ENCODE measurements around the gene TBRG4. TPM values are rescaled to one million over a fixed set of nuclear protein-coding genes. Genes with fewer than 3 reads are reported as not detected.
"Not testable (repeated sequence)": the region's sequence is repeated elsewhere in the genome, so short reads cannot be mapped to it uniquely, and the experiment has no call there.

Gene TBRG4
- 234 and 238 TPM in 2 replicates for total RNA-seq (2014; rRNA removed; shearing (Covaris generic))

- Histone ChIP-seq H3K36me3 (replicated peaks; ENCODE audit: control insufficient read depth, insufficient read depth, low read length) (peaks cover 28% of the 10 kb centered on the region), H3K4me3 (ENCODE audit: insufficient read depth, low read depth, low read length) (peak within 1 kb of the TSS; percentile 99), H3K27me3 (ENCODE audit: control insufficient read depth, insufficient read depth, low read length) (no peaks in the 10 kb centered on the region)
- DNase-seq, result peak; percentile 96
These were observed at the start of gene TBRG4 for GRCh38 chr7:45111298-45112223. TBRG4 (minus strand) TSS chr7:45111697; CDS start chr7:45109237, 2,460 bp downstream.

- peaks cover 30% of the 10 kb centered on the region for H3K27me3 ChIP-seq (ENCODE audit: control insufficient read depth, insufficient read depth, low read length)
- DNase-seq, result no peak
- H3K4me3 ChIP-seq (ENCODE audit: insufficient read depth, low read depth, low read length), result no peak overlapping the region
These were observed 49.6 kb upstream of the TBRG4 start for GRCh38 chr7:45161138-45161537.

GRCh38 chr7:45160417-45160881 is 49.0 kb upstream of the TBRG4 start:
- peaks cover 30% of the 10 kb centered on the region for H3K27me3 ChIP-seq (ENCODE audit: control insufficient read depth, insufficient read depth, low read length)
- no peak for DNase-seq
- no peak overlapping the region for H3K4me3 ChIP-seq (ENCODE audit: insufficient read depth, low read depth, low read length)
- H3K36me3 ChIP-seq (replicated peaks; ENCODE audit: control insufficient read depth, insufficient read depth, low read length), result no peaks in the 10 kb centered on the region

More at GRCh38 chr7:45161138-45161537, 49.6 kb upstream of the TBRG4 start:
- H3K36me3 ChIP-seq (replicated peaks; ENCODE audit: control insufficient read depth, insufficient read depth, low read length), result no peaks in the 10 kb centered on the region

GRCh38 chr7:45159296-45159695 is 47.8 kb upstream of the TBRG4 start:
- Histone ChIP-seq H3K36me3 (replicated peaks; ENCODE audit: control insufficient read depth, insufficient read depth, low read length) (no peaks in the 10 kb centered on the region), H3K27me3 (ENCODE audit: control insufficient read depth, insufficient read depth, low read length) (peaks cover 30% of the 10 kb centered on the region), H3K4me3 (ENCODE audit: insufficient read depth, low read depth, low read length) (no peak overlapping the region)
- DNase-seq, result no peak

GRCh38 chr7:45158471-45158870 is 47.0 kb upstream of the TBRG4 start:
- DNase-seq, result no peak
- peaks cover 30% of the 10 kb centered on the region for H3K27me3 ChIP-seq (ENCODE audit: control insufficient read depth, insufficient read depth, low read length)
- no peaks in the 10 kb centered on the region for H3K36me3 ChIP-seq (replicated peaks; ENCODE audit: control insufficient read depth, insufficient read depth, low read length)
- no peak overlapping the region; the same call in 1 of the 2 replicates for H3K4me3 ChIP-seq (ENCODE audit: insufficient read depth, low read depth, low read length)

- Histone ChIP-seq H3K27me3 (ENCODE audit: control insufficient read depth, insufficient read depth, low read length) (peaks cover 30% of the 10 kb centered on the region), H3K36me3 (replicated peaks; ENCODE audit: control insufficient read depth, insufficient read depth, low read length) (no peaks in the 10 kb centered on the region), H3K4me3 (ENCODE audit: insufficient read depth, low read depth, low read length) (peak within 1 kb of the TSS; percentile 52)
- peak; percentile 92 for DNase-seq
These were observed 46.3 kb upstream of the TBRG4 start, which contains the start of gene RAMP3 for GRCh38 chr7:45157653-45158401. RAMP3 (plus strand) TSS chr7:45157791; CDS start chr7:45157829, 38 bp downstream.

GRCh38 chr7:45157286-45157652 is 45.8 kb upstream of the TBRG4 start:
- Histone ChIP-seq H3K4me3 (ENCODE audit: insufficient read depth, low read depth, low read length) (peak overlapping the region; percentile 52), H3K36me3 (replicated peaks; ENCODE audit: control insufficient read depth, insufficient read depth, low read length) (no peaks in the 10 kb centered on the region), H3K27me3 (ENCODE audit: control insufficient read depth, insufficient read depth, low read length) (peaks cover 30% of the 10 kb centered on the region)
- DNase-seq, result peak; percentile 80

GRCh38 chr7:45156516-45157272 is 45.2 kb upstream of the TBRG4 start:
- no peak for DNase-seq
- no peaks in the 10 kb centered on the region for H3K36me3 ChIP-seq (replicated peaks; ENCODE audit: control insufficient read depth, insufficient read depth, low read length)
- H3K4me3 ChIP-seq (ENCODE audit: insufficient read depth, low read depth, low read length), result peak overlapping the region; percentile 52
- peaks cover 30% of the 10 kb centered on the region for H3K27me3 ChIP-seq (ENCODE audit: control insufficient read depth, insufficient read depth, low read length)

GRCh38 chr7:45155941-45156340 is 44.4 kb upstream of the TBRG4 start:
- no peak overlapping the region for H3K4me3 ChIP-seq (ENCODE audit: insufficient read depth, low read depth, low read length)
- peaks cover 30% of the 10 kb centered on the region for H3K27me3 ChIP-seq (ENCODE audit: control insufficient read depth, insufficient read depth, low read length)
- DNase-seq, result no peak
- H3K36me3 ChIP-seq (replicated peaks; ENCODE audit: control insufficient read depth, insufficient read depth, low read length), result no peaks in the 10 kb centered on the region

- H3K36me3 ChIP-seq (replicated peaks; ENCODE audit: control insufficient read depth, insufficient read depth, low read length), result no peaks in the 10 kb centered on the region
- no peak overlapping the region for H3K4me3 ChIP-seq (ENCODE audit: insufficient read depth, low read depth, low read length)
- DNase-seq, result no peak
- peaks cover 30% of the 10 kb centered on the region for H3K27me3 ChIP-seq (ENCODE audit: control insufficient read depth, insufficient read depth, low read length)
These were observed 43.9 kb upstream of the TBRG4 start for GRCh38 chr7:45155357-45155900.

GRCh38 chr7:45153861-45154260 is 42.4 kb upstream of the TBRG4 start:
- not testable (repeated sequence) for H3K4me3 ChIP-seq (ENCODE audit: insufficient read depth, low read depth, low read length); H3K36me3 ChIP-seq (replicated peaks; ENCODE audit: control insufficient read depth, insufficient read depth, low read length); DNase-seq
- H3K27me3 ChIP-seq (ENCODE audit: control insufficient read depth, insufficient read depth, low read length), result peaks cover 23% of the 10 kb centered on the region

GRCh38 chr7:45153233-45153632 is 41.7 kb upstream of the TBRG4 start:
- DNase-seq, result no peak
- no peak overlapping the region for H3K4me3 ChIP-seq (ENCODE audit: insufficient read depth, low read depth, low read length)
- H3K36me3 ChIP-seq (replicated peaks; ENCODE audit: control insufficient read depth, insufficient read depth, low read length), result no peaks in the 10 kb centered on the region
- H3K27me3 ChIP-seq (ENCODE audit: control insufficient read depth, insufficient read depth, low read length), result peaks cover 16% of the 10 kb centered on the region

GRCh38 chr7:45151967-45152366 is 40.5 kb upstream of the TBRG4 start:
- no peaks in the 10 kb centered on the region for H3K36me3 ChIP-seq (replicated peaks; ENCODE audit: control insufficient read depth, insufficient read depth, low read length)
- DNase-seq, result no peak
- H3K27me3 ChIP-seq (ENCODE audit: control insufficient read depth, insufficient read depth, low read length), result peaks cover 5% of the 10 kb centered on the region

More at GRCh38 chr7:45151967-45152366, 40.5 kb upstream of the TBRG4 start:
- H3K4me3 ChIP-seq (ENCODE audit: insufficient read depth, low read depth, low read length), result no peak overlapping the region
